SH-SY5Y (cell line): ENCODE data around the gene SPINT2.

ENCODE experiments used
- GATA2 ChIP-seq: IDR thresholded peaks from 2 replicates; pipeline ENCODE4 v1.6.1; 2011; ENCODE audit warnings: mild to moderate bottlenecking, low read depth, low read length
- GATA3 ChIP-seq: IDR thresholded peaks from 2 replicates; pipeline ENCODE4 v1.6.1; 2011; ENCODE audit warnings: low read depth, mild to moderate bottlenecking, low read length, moderate library complexity

DNA sequence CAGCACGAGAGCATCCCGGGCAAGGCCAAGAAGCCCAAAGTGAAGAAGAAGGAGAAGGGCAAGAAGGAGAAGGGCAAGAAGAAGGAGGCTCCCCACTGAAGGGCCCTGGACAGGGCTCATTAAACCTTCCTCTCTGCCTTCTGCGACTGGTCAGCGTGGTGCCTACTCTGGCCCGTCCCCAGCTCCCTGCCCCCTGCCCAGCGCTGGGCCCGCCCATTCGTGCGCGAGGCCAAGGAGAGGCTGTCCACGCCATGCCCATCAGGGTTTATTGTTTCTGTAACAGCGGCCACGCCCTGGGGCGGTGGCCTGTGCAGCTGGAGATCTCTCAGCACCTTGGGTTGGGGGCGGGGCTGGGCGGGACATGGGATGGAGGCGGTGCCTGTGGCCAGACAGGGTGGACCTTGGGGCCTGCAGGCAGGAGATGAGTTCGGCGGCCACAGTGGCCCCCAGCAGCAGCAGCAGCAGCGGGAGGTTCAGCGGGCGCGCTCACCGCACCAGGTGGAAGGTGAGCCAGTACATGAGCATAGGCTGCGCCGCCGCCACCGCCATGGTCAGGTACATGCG lies 40.6 kb downstream of the SPINT2 start:
- TF ChIP-seq GATA3 (no peak), GATA2 (no peak)
